NCI-H82 treated with DMSO at 0.1 percent for 48 hours (cell line): Measurements from ENCODE around the gene RNU7-1.

Source experiments
- DNase-seq: peaks from one replicate; lab custom pipeline; 2025; ENCODE audit not compliant: unreplicated experiment; lab: John Stamatoyannopoulos, UW

RNU7-1 gene

DNA sequence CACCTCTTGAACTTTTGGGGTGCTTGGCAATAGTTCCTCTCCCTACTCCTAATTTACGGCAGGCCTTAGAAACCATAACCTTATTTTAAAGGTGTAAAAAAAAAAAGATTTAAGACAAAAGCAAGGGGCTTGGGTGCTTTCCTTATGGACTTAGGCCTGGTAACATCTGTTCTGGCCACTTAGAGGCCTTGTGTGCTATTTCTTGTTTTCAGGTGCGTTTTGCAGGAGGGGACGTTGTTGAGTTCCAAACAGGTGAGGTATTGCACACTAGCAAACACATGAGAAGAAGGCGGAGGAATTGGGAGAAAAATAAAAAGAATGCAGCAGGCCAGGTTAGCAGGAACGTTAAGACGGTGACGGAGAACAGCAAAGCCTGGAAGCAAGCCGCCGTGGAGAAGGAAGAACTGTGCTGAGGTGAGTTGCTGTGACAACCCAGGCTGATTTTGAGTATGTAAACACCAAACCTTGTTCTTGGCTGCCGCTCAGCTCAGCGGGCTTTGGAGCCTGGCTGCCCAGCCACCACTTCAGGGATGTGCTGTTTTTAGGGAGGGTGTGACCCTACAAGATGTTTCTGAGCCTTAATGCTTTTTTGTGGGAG lies 44.4 kb downstream of the RNU7-1 start:
- no peak for DNase-seq
